ENCODE measurements around the gene CDC42BPB. TPM values are rescaled to one million over a fixed set of nuclear protein-coding genes. Genes with fewer than 3 reads are reported as not detected.

Gene CDC42BPB
- total RNA-seq, 4 donors from 2014 or later: 85.3 to 174 (median 101) TPM

DNA sequence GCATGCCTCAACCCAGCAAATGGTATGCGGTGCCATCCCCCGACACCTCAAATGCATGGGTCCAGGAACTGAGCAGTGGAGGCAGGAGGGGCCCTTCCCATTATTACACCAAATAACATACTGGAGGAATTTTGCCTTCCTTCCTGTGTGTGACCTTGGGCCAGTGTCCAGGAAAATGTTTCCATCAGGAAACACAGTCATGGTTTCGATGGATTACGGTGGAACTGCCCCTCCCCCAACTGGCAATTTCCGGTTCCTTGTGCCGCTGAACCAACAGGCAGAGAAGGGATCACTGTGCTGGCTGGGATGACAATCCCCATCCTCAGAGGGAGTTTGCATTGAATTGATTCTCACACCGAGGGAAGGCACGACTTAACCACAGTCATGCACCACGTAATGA lies 9.1 kb upstream of the CDC42BPB start:
- no peak overlapping the region for H3K4me3 ChIP-seq (ENCODE audit: low read depth, poor library complexity, severe bottlenecking)
- no peak for TF ChIP-seq POLR2A (IDR thresholded peaks at IDR 0.05)
- WGBS, 2 donors: 78 to 79% methylated on average over 9 of the region's 9 CpGs
- no peak for DNase-seq (ENCODE audit: low spot score in 2 of 2)
- intact Hi-C loops (cut with DNase I; ENCODE audit: low total_unique reads): no loop called here

DNA sequence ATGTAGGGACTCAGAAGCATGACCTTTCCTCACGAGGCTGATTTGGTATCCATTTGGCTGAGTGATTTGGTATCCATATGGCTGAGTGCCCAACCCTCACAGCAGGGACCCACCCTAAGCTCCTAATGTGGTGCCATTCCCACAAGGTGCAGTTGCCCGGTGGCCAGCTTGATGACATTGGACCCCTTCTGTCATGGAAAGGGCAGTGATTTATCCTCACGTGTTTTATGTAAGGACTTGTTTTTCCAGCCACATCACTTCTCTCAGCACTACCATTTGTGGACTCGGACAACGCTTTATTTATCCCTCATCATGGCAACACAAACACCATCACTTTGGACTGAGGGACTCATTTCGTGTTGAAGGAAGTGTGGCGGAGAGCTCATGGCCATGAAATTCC lies 8.5 kb upstream of the CDC42BPB start:
- intact Hi-C loops (cut with DNase I; ENCODE audit: low total_unique reads): no loop called here
- 73 to 82% methylated on average over 7 of the region's 7 CpGs for whole genome bisulfite sequencing, 2 donors
- no peak for TF ChIP-seq POLR2A (IDR thresholded peaks at IDR 0.05)
- TF ChIP-seq, protein P1, sequence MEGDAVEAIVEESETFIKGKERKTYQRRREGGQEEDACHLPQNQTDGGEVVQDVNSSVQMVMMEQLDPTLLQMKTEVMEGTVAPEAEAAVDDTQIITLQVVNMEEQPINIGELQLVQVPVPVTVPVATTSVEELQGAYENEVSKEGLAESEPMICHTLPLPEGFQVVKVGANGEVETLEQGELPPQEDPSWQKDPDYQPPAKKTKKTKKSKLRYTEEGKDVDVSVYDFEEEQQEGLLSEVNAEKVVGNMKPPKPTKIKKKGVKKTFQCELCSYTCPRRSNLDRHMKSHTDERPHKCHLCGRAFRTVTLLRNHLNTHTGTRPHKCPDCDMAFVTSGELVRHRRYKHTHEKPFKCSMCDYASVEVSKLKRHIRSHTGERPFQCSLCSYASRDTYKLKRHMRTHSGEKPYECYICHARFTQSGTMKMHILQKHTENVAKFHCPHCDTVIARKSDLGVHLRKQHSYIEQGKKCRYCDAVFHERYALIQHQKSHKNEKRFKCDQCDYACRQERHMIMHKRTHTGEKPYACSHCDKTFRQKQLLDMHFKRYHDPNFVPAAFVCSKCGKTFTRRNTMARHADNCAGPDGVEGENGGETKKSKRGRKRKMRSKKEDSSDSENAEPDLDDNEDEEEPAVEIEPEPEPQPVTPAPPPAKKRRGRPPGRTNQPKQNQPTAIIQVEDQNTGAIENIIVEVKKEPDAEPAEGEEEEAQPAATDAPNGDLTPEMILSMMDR (IDR thresholded peaks at IDR 0.05): no peak
- no peak overlapping the region for H3K4me3 ChIP-seq (ENCODE audit: low read depth, poor library complexity, severe bottlenecking)
- DNase-seq (ENCODE audit: low spot score in 2 of 2): no peak

DNA sequence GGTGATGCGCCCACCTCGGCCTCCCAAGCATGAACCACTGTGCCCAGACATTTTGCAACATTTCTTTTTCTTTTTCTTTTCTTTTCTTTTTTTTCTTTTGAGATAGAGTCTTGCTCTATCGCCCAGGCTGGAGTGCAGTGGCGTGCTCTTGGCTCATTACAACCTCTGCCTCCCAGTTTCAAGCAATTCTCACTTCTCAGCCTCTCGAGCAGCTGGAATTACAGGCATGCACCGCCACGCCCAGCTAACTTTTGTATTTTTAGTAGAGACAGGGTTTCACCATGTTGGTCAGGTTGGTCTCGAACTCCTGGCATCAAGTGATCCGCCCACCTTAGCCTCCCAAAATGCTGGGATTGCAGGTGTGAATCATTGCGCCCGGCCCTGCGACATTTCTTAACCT lies 7.6 kb upstream of the CDC42BPB start:
- intact Hi-C loops (cut with DNase I; ENCODE audit: low total_unique reads): no loop called here
- 84 to 90% methylated on average over 12 of the region's 12 CpGs for WGBS, 2 donors
- no peak for DNase-seq (ENCODE audit: low spot score in 2 of 2)
- H3K4me3 ChIP-seq (ENCODE audit: low read depth, poor library complexity, severe bottlenecking): no peak overlapping the region
- TF ChIP-seq POLR2A (IDR thresholded peaks at IDR 0.05): no peak
- TF ChIP-seq, protein P1 (IDR thresholded peaks at IDR 0.05): no peak

DNA sequence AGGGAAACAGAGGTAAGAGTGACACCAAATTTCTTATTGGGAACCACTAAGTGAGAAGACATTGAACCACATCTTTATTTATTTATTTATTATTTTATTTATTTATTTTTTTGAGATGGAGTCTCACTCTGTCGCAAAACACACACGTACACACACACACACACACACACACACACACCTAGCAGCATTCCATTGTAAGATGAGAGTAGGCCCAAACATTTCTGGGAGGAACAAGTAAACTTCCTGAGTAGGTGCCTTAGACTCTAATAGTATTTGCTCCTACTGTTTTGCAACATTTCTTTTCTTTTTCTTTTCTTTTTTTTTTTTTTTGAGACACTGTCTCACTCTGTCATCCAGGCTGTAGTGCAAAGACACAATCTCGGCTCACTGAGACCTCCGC lies 7.1 kb upstream of the CDC42BPB start:
- DNase-seq (ENCODE audit: low spot score in 2 of 2): no peak
- TF ChIP-seq, protein P1 (IDR thresholded peaks at IDR 0.05): no peak
- no peak for TF ChIP-seq POLR2A (IDR thresholded peaks at IDR 0.05)
- intact Hi-C loops (cut with DNase I; ENCODE audit: low total_unique reads): no loop called here
- no peak overlapping the region for H3K4me3 ChIP-seq (ENCODE audit: low read depth, poor library complexity, severe bottlenecking)
- 92 to 93% methylated on average over 4 of the region's 4 CpGs for WGBS, 2 donors

DNA sequence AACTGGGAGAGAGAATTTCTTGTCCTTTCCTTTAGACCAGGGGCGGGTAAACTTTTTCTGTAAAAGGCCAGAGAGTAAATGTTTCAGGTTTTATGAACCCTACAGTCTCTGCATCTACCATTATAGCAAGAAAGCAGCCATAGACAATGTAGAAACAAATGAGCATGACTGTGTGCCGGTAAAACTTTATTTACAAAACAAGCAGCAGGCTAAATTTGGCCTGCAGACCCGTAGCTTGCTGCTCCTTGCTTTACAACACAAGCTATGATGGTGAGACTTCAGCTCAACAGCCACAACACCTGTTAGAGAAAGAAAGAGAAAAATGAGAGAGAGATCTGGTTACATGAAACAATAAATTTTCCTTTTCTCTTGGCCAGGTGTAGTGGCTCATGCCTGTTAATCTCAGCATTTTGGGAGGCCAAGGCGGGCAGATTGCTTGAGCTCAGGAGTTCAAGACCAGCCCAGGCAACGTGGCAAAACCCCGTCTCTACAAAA lies 4.2 kb upstream of the CDC42BPB start:
- TF ChIP-seq, protein P1 (IDR thresholded peaks at IDR 0.05): no peak
- TF ChIP-seq POLR2A (IDR thresholded peaks at IDR 0.05): no peak
- no peak overlapping the region for H3K4me3 ChIP-seq (ENCODE audit: low read depth, poor library complexity, severe bottlenecking)
- WGBS, 2 donors: 81 to 83% methylated on average over 6 of the region's 6 CpGs
- DNase-seq (ENCODE audit: low spot score in 2 of 2): no peak
- intact Hi-C loops (cut with DNase I; ENCODE audit: low total_unique reads): no loop called here

DNA sequence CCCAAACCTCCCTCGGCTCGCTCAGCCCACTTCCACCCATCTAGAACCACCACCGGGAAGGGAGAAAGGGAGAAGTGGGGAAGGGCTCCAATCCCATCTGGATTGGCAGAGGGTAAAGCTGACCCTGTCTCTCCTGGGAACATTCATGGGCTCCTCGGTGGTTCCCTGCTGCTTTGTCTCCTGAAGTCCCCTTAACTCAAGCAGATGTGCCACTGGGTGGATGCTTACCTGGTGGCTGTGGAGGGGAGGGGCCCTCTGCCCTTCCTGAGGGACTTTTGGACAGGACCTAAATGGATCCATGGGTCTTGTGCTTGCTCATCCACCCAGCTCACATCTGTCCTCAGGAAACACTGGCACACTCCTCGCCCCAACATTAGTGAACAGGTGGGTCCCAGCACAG lies 2.2 kb upstream of the CDC42BPB start:
- no peak for DNase-seq (ENCODE audit: low spot score in 2 of 2)
- 81 to 83% methylated on average over 5 of the region's 5 CpGs for WGBS, 2 donors
- TF ChIP-seq POLR2A (IDR thresholded peaks at IDR 0.05): no peak
- TF ChIP-seq, protein P1 (IDR thresholded peaks at IDR 0.05): no peak
- intact Hi-C loops (cut with DNase I; ENCODE audit: low total_unique reads): no loop called here
- H3K4me3 ChIP-seq (ENCODE audit: low read depth, poor library complexity, severe bottlenecking): no peak overlapping the region

Measured in lower leg skin (tissue), 4 donors.